AG09319 (cell line): ENCODE measurements around the gene USP21.

Source experiments
- DNase-seq: peaks from one replicate; pipeline ENCODE4 v3.0.0-alpha.2; 2010; ENCODE audit warnings: low read depth; ENCODE audit errors: extremely low read depth
- CTCF ChIP-seq: IDR thresholded peaks from 2 replicates; pipeline ENCODE4 v1.5.1; 2011; ENCODE audit warnings: low read depth, mild to moderate bottlenecking, inconsistent platforms, low read length, moderate library complexity

The USP21 gene

GRCh38 chr1:161172349-161172748 is 13.0 kb downstream of the USP21 start:
- TF ChIP-seq CTCF = no peak
- DNase-seq = no peak

GRCh38 chr1:161172776-161173376 is 13.6 kb downstream of the USP21 start:
- no peak for TF ChIP-seq CTCF
- DNase-seq = peak; percentile 85

- no peak for DNase-seq
- TF ChIP-seq CTCF = no peak
Observed at GRCh38 chr1:161173711-161174110, 14.4 kb downstream of the USP21 start.

- no peak for TF ChIP-seq CTCF
- DNase-seq = no peak
Observed at GRCh38 chr1:161174911-161175310, 15.6 kb downstream of the USP21 start.

GRCh38 chr1:161175771-161176453 is 16.6 kb downstream of the USP21 start:
- no peak for DNase-seq
- TF ChIP-seq CTCF = no peak

- DNase-seq = no peak
- TF ChIP-seq CTCF = no peak
Observed at GRCh38 chr1:161176468-161177111, 17.3 kb downstream of the USP21 start.

GRCh38 chr1:161177112-161177935 is 18.0 kb downstream of the USP21 start, which contains the start of gene B4GALT3:
TSS of gene B4GALT3 (minus strand) at chr1:161177507. CDS start at chr1:161176060, 1,447 bp downstream.
- DNase-seq = no peak
- no peak for TF ChIP-seq CTCF
